DMS114 treated with DMSO at 0.1 percent for 48 hours (cell line): Measurements from ENCODE around the gene CACNA1H.

Source experiments
- DNase-seq: peaks from one replicate; lab custom pipeline; 2025; ENCODE audit not compliant: unreplicated experiment; lab: John Stamatoyannopoulos, UW

CACNA1H gene

DNA sequence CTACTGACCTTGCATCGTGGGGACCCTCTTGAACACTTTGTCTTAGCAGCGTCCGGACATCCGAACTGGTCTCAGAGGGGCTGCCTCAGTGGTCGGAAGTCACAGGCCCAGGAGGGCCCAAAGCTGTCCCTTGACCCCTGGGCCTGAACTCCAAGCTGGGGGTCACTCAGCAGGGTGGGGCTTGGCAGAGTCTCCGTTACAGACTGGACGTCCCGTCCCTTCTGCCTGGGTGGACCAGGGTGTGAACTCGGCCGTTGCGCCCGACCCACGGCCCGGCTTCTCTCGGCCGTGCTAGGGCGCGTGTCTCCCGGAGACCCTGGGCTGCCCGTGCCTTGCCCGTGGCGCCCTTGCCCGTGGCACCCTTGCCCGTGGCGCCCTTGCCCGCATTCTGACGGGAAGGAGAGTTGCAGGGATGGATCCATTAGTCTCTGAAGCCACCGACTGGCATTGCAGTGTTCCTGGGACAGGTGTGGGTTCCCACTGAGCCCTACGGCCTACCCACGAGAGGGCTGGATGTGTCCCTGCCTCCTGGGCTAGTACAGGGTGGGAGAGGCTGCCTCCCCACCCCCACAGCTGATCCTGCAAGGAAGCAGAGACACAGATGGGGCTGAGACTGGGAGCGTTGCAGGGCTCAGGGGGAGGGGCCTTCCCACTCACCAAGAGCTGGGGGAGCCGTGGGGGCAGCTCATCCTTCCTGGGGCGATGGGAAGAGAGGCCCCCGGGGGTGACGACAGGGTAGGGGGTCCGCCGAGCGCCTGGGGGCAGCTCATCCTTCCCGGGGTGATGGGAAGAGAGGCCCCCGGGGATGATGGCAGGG, 4.9 kb downstream of the CACNA1H start:
- no peak for DNase-seq

DNA sequence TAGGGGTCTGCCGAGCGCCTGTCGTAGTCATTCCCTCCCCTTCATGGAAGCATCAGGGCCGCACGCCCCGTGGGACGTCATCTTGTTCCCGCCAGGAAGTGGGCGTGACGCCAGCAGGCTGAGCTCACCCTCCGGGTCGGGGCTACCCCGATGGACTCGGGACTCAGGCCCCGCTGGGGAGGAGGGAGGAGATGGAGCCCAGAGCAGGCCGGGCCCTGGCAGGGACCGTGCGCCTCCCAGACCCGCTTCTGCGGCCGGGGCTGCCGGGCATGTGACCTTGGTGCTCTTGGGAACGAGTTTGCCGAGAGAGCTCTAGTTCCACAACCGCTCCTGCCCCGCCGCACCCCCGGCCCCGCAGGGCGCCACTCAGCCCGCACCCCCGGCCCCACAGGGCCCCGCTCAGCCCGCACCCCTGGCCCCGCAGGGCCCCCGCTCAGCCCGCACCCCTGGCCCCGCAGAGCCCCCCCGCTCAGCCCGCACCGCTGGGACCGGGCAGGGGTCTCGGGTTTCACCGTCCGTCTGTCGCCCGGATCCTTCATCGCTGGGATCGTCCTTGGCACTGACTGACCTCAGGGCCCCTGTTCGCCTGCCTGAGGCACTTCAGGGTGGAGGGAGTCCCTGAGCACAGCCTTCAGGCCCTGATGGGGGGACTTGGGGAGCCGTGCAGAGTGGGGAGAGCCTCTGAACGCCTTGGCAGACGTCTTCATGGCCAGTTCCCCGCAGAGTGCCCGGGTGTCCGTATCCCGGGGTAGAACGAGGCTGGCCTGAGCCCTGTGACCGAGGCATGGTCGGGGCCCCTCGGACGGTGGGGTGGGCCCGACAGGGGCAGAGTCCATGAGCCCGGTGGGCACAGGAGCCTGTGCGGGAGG, 5.8 kb downstream of the CACNA1H start:
- no peak for DNase-seq

DNA sequence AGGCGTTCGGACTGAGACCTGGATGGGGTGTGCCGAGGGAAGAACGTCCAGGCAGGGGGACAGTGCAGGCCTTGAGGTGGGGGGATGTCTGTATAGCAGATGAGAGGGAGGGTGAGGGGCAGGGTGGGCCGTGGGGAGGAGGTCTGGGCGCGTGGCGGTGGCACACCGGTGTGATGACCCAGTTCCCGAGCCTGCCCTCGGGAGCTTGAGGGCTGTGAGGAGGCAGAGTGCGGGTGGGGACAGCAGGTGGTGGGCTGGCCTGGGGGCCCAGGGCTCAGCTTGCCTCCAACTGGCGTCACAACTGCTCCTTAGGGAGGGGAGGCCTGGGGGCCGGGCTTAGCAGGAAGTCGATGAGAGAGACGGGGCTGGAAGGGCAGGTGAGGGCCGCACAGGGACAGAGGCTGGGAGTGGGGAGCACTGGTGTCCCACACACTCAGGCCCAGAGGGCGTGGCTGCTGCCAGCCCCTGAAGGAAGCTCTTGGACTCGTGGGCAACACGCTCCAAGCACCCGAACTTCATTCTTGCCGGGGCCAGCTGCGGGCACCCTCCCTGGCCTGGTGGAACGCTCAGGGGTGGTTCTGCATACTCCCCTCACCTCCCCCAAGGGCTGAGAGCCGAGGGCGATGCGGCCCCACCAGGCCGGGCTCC, 6.5 kb downstream of the CACNA1H start:
- no peak for DNase-seq

DNA sequence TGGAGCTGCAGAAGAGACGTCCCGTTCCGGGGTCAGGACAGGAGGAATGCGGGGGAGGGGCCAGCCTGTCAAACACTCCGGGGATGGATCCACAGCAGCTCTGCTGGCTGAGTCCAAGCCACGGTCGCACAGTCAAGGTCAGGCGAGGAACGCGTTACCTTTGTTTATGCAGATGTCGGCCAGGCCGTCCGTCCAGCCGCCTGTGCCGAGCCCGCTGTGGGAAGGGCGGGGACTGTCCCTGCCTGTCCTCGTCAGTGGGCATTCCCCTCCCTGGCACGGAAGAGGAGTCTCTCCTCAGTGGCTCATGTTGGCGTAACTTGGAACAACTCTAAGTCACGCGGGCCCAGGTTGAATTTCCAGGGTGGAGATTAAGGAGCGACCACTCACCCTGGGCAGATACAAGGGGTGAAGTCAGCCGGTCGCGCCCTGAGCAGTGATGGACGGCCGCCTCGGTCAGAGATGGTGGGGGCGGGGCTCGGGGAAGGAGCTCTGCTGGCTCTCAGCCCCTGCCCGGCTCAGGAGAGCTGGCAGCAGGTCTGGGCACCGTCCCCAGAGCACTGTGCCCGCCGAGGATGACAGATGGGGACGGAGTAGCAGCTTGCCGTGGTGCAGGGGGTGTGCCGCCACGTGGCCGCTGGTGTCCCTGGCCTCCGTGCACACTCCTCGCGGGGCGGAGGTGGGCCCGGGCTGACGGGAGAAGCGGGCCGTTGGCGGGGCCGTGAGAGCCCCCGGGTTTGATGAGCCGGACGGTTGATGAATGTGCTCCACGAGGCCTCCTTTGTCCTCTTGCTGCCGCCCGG, 7.3 kb downstream of the CACNA1H start:
- no peak for DNase-seq

DNA sequence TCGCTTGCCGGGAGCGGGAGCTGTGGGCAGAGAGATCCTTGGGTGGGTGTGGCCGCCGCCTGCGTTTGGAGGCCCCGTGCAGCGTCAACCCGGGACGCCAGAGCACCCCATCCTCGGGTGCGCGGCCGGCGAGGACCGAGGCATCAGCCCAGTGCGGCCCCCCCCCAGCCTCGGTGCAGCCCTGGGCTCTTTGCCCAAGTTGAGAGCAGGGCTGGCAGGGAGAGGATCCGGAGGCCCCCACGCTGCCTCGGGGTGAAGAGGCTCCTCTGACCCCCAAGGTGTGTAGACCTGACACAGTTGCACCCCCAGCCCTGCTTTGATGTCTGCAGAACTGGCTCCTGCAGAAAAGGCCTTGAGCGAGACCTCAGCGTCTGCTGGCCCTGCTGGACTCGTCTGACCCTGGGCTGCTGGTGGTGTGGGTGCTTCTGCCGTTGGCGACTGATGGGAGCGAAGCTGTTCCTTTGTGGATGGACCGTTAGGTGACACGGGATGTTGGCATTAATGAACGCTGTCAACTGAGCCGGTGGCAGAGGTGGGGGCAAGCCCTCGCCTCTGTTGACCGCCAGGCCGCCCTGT, 8.0 kb downstream of the CACNA1H start:
- no peak for DNase-seq

DNA sequence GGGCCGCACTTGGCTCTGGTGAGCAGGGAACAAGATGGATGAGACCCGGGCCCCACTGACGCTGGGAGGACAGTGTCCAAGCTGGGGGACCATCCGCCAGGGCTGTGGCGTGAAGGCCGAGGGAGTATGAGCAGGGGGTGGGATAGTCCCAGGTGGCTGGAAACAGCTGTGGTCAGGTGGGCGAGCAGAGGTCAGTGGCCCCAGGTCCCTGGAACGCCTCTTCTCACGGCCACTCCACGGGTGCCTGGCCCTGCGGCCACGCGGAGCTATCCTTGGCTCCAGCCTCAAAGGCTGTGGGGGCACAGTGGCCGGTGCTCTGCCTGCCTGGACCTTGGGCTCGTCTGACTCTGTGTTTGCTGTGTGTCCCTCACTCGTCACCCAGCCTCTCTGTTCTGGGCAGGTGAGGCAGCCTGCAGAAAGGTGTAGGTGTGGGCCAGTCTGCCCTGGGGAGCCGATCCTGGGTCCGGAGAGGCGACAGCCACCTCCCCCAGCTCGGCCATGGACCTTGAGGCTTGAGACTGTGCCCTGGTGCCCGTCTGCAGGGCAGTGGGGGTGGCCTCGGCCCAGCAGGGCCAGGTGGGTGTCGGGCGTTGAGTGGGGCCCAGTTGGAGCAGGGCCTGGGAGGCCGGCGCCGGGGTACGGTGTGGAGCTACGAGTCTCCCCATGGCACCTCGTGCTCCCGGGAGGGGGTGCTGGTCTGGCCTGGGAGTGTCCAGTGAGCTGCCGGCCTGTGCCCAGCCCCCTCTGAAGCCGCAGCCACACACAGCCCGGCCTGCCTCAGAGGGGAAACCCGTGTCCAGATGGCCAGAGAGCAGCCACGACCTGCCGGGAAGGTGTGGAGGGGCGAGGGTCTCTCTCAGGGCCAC, 10.0 kb downstream of the CACNA1H start:
- DNase-seq = no peak

DNA sequence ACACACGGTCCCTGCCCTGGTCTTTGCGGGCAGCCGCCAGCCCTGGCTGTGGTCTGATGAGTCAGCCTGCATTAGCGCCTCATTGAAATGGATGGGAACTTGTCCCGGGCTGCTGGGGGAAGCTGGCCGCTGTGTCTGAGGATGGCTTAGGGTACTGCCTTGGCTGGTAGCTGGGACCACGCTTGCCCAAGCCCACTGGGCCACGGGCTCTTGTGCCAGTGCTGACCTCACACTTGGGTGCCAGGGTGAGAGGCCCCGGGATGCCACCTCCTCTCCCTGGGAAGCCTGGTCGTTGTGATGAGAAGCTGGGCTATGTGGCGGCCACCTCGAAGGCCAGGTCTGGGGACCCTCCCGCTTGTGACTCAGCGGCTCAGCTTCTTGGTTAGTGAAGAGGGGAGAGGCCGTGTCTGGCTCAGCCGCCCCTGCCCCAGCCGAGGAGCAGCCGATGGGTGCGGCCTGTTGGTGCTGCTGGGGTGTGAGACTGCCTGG, 10.7 kb downstream of the CACNA1H start:
- DNase-seq = no peak

DNA sequence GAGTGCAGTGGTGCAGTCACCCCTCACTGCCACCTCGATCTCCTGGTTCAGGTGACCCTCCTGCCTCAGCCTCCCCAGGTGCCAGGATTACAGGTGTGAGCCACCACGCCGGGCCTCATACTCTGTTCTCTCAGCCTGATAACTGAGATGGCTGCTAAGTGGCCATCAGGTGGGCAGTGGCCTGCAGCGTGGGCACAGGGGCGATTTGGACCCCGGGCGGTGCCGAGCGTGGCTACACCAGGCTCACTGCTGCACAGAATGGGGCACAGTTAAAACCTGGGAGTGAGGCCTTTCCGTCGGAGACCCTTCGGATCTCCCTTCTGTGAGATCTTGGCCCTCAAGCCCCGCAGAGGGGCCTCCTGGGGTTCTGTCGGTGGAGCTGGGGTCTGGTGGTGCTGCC, 11.5 kb downstream of the CACNA1H start:
- no peak for DNase-seq

DNA sequence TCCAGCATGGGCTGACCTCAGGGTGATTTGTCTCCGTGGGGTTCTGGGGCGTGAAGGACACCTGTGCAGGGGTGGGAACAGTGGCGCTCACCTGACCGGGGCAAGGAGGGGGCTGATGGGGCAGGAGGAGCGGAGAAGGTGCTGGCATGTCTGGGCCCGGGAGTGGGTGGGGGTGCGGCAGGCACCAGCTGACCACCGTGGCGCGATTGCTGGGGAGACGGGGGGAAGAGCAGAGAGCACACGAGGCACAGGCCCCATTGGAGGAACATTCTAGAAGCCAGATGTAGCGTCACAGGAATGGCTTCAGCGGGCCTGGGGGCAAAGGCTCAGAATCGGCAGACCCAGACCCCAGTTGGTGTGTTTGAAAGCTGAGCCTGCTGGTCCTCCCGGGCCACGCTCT, 12.1 kb downstream of the CACNA1H start:
- no peak for DNase-seq

DNA sequence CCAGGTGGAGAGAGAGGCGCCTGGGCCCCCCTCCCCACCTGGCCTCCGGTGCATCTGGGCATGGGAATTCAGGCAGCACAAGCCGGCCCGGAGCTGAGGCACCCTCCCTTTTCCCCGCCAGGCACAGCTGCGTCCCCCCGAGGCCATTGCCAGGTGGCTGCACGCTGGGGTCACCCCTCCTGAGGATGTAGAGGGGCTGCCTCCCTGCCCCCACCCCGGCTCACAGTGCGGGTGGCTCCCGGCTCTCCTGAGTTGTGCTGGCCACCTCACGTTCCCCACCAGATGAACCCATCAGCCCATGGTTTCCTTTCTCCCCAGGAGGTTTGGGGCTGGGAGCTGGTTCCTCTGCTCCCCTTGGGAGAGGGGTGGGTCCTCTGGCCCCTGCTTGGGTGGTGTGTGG, 12.6 kb downstream of the CACNA1H start:
- no peak for DNase-seq

DNA sequence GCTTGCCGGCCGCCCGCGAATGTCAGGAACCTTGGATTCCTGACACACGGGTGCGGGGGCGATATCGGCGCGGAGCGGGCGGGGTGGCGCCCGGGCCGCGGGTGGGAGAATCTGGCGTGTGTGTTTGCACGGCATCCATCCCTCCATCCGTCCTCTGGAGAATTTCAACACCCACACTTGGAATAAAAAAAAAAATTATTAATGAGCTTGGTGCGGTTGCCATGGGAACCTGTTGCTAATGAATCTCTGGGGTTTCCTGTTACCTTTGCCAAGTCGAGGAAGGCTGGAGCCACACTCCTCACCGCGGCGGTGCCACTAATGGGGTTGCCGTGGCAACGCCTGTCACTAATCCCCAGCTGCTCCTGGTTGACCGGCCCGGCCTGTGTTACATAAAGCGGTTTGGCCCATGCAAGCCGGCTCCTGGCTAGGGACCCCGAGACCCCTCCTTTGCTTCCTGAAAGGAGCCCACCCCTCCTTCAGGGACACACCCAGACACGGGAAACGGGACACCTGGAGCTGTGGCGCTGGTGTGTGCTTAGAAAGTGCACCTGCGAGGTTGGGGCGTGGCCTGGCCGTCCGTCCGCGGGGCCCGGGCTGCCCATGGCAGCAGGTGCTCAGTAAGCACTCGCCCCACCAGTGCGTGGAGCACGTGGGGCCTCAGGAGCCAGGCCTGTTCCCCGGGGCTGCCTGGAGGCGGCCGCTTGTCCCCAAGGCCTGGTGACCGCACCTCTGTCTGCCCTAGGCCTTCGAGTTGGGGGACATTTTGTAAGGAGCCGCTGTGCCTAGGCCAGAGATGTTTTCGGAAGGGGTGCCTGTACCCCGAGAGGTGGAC, 14.6 kb downstream of the CACNA1H start:
- DNase-seq = no peak

DNA sequence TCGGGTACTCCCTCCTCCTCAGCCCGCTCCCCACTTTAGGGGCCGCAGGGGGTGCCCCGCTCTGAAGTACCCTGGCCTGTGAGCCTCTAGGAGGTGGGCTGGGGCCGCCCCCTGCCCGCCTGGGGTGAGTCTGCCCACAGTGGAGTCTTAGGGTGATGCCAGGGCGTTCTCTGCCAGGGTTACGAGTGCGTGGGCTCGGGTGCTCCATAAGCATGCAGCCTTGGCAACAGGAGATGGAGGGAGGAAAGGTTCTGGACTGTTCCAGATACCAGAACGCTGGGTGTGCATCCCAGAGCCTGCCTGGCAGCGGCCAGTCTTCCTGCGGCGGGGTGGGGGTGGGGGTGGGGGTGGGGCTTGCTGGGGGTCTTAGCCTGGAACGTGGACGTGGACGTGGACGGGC, 15.9 kb downstream of the CACNA1H start:
- DNase-seq = no peak

DNA sequence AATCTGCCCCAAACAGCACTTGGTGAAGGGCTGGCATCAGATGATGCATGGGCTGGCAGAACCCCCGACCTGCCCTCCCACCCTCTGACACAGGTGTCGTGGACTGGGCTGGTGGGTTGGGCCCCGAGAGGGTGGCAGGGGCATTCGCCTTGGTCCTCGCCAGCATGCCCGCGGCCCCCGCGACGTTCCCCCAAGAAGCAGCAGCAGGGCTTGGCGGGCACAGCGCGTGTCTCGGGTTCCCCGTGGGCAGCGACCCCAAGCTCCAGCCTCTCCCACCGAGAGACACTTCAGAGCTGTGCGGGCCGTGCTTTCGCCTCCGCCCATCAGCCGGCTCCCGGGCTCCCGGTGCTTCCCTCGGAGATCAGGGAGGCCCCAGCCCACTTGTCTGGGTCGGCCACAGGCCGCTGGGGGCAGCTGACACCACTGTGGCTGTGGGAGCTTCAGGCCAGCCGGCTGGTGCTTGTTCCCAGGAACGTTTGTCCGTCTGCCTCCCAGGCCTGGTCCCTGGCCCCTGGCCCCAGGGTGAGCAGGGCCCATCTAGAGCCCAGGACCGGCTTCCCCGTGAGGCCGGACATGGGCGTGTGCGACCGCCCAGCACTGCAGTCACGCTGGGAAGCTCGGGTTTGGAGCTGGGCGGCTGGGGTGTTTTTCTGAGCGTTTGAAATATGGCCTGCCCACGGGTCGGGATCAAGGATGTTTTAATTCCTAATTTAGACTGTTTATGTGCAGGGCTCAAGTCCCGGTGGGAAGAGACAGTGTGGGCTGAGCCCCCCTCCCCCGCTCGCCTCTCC, 16.6 kb downstream of the CACNA1H start:
- no peak for DNase-seq

DNA sequence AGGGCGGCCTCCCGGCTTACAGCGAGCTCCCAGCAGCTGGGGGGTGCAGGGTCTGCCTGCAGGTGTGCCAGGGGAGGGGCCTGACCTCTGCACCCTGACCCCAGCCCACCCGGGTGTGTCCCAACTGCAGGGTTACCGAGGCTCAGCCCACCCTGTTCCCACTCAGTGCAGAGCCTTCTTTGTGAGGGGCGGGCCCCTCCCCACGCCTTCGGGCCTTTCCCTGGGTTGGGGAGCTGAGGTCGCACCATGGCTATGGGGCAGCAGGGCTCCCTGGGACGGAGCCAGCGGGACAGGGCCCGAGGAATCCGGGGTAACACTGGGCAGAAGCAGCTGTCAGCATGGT, 17.1 kb downstream of the CACNA1H start:
- DNase-seq = no peak

DNA sequence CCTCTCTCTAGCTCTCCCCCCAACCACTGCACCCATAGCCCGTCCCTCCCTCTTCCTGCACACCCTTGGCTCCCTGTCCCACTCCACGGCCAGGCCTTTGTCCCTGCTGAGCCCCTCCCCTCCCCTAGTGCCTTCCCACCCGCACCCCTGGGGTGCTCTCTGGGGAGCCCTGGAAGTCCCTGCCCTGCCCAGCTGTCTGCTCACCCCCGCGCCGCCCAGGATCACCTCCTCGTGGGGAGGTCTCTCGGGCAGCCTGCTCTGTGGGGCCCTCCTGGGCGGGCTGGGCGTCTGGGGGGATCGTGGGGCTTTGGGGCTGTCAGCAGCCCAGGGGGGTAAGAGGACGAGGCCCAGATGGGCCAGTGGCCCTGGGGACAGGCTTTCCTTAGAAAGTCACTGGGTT, 18.1 kb downstream of the CACNA1H start:
- DNase-seq = no peak

DNA sequence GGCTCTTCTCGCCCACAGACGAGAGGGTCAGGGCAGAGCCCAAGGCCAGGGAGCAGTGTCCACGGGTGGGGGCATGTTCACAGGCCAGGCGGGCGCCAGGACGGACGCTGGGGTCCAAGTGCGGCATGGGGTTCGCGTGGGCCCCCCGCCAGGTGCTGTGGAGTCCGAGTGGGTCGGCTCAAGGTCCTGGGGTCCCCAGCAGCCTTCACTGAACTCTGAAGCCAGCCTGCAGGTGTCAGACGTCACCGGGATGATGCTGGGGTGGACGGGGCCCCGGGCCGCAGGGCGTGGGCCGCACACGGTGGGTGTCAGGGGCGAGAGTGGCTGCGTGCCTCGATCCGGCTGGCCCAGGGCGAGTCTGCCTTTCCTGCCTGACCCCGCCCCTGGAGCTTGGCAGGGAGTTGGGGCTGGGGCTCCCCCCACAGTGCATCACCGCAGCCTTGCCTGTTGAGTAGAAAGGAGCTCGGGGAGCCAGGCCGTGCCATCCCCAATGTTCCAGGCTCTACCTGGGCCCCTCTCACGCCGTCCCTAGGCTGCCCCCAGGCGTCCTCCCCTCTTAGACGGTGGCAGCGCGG, 19.0 kb downstream of the CACNA1H start:
- DNase-seq = no peak

DNA sequence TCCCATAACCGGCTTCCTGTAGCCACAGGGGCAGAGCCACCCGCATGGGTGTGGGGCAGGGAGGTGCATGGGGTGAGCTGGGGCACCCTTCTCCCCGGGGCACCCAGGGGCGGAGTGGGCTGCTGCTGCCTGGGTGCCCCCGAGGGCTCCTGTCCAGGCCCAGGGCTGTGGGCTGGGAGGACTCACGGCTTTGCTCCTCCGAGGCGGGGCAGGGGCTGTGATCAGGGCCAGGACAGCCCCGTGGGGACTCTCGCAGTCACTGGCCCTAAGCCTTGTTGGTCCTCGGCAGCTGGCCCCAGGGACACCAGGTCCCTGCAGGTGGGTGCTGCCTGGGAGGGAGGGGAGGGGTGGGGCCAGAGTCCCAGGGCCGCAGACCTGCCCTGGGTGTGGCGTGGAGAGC, 19.7 kb downstream of the CACNA1H start:
- no peak for DNase-seq
